H54 (cell line): Measurements from ENCODE around the gene SLC39A8.

Source experiments
- DNase-seq: peaks from one replicate; pipeline ENCODE4 v3.0.0; 2011; ENCODE audit warnings: low spot score, mixed read lengths; ENCODE audit not compliant: insufficient read length
- FAIRE-seq: peaks from 3 replicates; lab custom pipeline; 2011; peaks lifted over from hg19 to GRCh38; lab: Jason Lieb, UNC
- POLR2A ChIP-seq: IDR thresholded peaks from 2 replicates; pipeline ENCODE4 v1.6.1; 2011; ENCODE audit warnings: low read depth, mild to moderate bottlenecking, low read length

The SLC39A8 gene

DNA sequence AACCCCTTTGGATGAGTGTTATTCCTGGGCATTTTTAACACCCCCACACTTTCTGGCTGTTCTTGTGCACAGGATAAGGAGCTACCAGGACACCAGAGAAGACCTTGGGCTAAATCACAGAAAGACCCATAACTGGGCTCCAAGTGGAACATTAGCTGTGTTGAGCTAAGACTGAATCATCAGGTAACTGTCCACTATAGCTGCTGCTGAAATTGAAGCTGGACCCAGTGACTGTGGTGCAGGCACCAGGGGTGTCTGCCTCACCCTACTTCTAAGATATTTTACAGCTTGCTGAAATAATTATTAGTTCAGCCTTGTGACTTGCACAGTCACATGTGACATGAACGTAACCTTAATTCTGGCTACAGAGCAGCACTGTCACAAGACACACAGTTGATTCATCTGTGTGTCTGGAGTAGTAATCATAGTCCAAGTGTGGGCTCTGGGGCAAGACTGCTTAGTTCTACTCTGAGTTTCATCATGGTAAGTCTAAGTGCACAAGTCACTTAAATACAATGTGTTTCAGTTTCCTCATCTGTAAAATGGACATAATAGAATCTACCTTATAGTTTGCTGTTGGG is 127.4 kb downstream of the SLC39A8 start:
- no peak for DNase-seq
- no peak for TF ChIP-seq POLR2A
- no peak for FAIRE-seq

GRCh38 chr4:102217345-102217744 is 127.9 kb downstream of the SLC39A8 start:
- DNase-seq (no peak), FAIRE-seq (no peak)
- no peak for TF ChIP-seq POLR2A

- TF ChIP-seq POLR2A = no peak
- FAIRE-seq (no peak), DNase-seq (no peak)
Observed at GRCh38 chr4:102216666-102217065, 128.6 kb downstream of the SLC39A8 start.

DNA sequence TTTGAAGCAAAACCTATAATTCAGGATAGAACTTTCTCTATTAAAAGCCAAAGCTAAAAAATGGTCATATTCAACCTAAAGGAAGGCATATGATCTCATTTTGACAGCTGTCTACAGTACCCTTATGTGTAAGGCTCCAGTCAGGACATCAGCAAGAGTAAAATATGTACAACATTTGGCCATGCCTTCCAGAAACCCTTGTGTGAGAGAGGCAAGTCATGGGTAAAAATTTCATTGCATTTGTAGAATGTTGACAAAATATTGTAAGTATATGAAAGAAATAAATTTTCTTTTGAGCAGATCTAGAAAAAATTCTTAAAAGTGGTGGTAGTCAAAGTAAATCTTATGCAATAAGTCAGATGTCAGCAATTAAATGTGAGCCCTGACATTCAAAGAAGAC is 132.3 kb downstream of the SLC39A8 start:
- no peak for FAIRE-seq
- DNase-seq = no peak
- no peak for TF ChIP-seq POLR2A
